ENCODE results near the gene UBE2K. TPM values are rescaled to one million over a fixed set of nuclear protein-coding genes. Genes with fewer than 3 reads are reported as not detected.
"Not testable (repeated sequence)": the region's sequence is repeated elsewhere in the genome, so short reads cannot be mapped to it uniquely, and the experiment has no call there.

The UBE2K gene
- total RNA-seq, 1 donor from 2014 or later = 19.0 TPM

DNA sequence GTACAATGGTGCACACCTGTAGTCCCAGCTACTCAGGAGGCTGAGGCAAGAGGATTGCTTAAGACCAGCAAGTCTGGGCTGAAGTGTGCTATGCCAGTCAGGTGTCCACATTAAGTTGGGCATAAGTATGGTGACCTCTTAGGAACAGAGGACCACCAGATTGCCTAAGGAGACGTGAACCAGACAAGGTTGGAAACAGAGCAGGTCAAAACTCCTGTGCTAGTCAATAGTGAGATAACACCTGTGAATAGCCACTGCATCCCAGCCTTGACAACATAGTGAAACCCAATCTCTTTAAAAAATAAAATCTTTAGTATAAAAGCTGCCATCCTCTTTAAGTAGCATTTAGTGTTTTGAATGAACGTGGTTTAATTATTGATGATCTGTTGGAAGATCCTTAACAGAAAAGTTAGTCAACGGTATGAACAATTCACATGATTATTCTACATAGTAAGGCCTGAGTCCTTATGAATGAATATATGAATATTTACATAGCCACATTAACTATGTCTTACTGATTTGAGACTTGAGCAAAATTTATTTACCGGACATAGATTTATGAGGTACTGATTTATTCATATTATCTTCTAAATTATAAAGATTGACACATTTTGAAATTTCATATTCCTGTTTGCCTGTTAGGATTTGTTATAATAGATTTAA, 63.2 kb downstream of the UBE2K start:
- Histone ChIP-seq H3K27me3 (ENCODE audit: control insufficient read depth, insufficient read depth, low read length) (no peaks in the 10 kb centered on the region), H3K4me3 (ENCODE audit: low read depth, low read length) (no peak overlapping the region), H3K36me3 (ENCODE audit: control insufficient read depth, insufficient read depth, low read length) (peaks cover 8% of the 10 kb centered on the region)
- DNase-seq (ENCODE audit: low read depth) (no peak), FAIRE-seq (no peak)
- TF ChIP-seq, protein P1, sequence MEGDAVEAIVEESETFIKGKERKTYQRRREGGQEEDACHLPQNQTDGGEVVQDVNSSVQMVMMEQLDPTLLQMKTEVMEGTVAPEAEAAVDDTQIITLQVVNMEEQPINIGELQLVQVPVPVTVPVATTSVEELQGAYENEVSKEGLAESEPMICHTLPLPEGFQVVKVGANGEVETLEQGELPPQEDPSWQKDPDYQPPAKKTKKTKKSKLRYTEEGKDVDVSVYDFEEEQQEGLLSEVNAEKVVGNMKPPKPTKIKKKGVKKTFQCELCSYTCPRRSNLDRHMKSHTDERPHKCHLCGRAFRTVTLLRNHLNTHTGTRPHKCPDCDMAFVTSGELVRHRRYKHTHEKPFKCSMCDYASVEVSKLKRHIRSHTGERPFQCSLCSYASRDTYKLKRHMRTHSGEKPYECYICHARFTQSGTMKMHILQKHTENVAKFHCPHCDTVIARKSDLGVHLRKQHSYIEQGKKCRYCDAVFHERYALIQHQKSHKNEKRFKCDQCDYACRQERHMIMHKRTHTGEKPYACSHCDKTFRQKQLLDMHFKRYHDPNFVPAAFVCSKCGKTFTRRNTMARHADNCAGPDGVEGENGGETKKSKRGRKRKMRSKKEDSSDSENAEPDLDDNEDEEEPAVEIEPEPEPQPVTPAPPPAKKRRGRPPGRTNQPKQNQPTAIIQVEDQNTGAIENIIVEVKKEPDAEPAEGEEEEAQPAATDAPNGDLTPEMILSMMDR (IDR thresholded peaks at IDR 0.05; ENCODE audit: insufficient read depth, low read length, severe bottlenecking) = no peak

DNA sequence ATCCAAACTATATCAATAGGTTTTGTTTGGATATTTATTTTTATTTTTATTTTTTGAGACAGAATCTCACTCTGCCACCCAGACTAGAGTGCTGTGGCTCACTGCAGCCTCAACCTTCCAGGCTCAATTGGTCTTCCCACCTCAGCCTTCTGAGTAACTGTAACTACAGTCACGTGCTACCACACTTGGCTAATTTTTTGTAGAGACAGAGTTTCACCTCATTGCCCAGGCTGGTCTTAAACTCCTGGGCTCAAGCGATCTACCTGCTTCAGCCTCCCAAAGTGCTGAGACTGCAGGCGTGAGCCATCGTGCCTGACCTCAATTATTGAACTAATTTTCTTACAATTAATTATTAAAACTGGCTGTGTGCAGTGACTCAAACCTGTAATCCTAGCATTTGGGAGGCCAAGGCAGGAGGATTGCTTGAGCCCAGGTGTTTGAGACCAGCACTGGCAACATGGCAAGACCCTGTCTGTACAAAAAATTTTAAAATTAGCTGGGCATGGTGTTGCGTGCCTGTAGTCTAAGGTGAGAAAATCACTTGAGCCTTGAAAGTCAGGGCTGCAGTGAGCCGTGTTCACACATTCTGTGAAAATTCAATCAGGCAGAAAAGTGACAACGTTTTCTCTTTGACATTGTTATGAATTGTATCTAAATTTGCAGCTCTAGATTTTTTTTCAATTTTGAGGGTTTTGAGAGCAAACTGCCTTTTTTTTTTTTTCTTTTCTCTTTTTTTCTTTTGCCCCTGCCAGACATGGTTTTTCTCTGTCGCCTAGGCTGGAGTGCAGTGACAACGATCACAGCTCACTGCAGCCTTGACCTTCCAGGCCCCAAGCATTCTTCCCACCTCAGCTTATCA, 66.0 kb downstream of the UBE2K start:
- no peak for FAIRE-seq
- no peak for DNase-seq (ENCODE audit: low read depth)
- H3K27me3 ChIP-seq (ENCODE audit: control insufficient read depth, insufficient read depth, low read length) = no peaks in the 10 kb centered on the region
- H3K36me3 ChIP-seq (ENCODE audit: control insufficient read depth, insufficient read depth, low read length) = peaks cover 5% of the 10 kb centered on the region
- no peak overlapping the region for H3K4me3 ChIP-seq (ENCODE audit: low read depth, low read length)
- TF ChIP-seq, protein P1 (IDR thresholded peaks at IDR 0.05; ENCODE audit: insufficient read depth, low read length, severe bottlenecking) = no peak

DNA sequence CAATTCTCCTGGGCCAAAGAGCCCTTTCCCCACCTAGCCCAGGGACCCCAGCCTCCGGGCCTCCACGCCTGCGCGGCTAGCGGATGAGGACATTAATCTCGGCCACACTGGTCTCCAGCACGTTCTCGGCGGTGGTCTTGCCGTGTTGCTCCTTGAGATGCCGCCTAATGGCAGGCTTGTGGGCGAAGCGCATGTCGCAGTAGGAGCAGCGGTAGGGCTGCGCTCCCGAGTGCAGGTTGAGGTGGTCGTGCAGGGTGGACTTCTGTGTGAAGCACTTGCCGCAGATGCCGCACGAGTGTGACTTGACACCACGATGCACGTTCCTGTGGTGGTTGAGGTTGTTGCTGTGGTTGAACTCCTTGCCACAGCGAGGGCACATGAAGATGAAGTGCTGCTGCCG, 72.1 kb downstream of the UBE2K start:
- no peak for FAIRE-seq
- no peak for DNase-seq (ENCODE audit: low read depth)
- TF ChIP-seq, protein P1 (IDR thresholded peaks at IDR 0.05; ENCODE audit: insufficient read depth, low read length, severe bottlenecking) = no peak
- Histone ChIP-seq H3K4me3 (ENCODE audit: low read depth, low read length) (no peak overlapping the region), H3K27me3 (ENCODE audit: control insufficient read depth, insufficient read depth, low read length) (no peaks in the 10 kb centered on the region), H3K36me3 (ENCODE audit: control insufficient read depth, insufficient read depth, low read length) (peaks cover 5% of the 10 kb centered on the region)

DNA sequence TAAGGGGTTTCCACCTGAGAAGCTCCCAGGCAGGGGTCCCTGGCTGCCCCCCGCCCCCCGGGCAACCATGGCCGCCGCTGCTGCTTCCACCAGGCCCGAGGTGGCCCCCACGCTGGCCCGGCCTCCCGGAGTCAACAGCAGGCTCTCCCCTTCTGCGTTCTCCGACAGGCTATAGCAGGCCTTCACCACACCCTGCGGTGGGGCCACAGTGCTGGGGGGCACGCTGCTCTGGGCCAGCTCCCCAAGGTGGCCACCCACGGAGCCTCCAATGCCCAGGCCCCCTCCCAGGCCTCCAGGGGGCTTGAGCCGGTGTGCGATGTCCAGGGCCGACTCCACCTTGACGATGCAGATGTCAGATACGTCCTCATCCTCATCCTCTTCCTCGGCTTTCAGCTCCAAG, 72.5 kb downstream of the UBE2K start:
- peaks cover 5% of the 10 kb centered on the region for H3K36me3 ChIP-seq (ENCODE audit: control insufficient read depth, insufficient read depth, low read length)

DNA sequence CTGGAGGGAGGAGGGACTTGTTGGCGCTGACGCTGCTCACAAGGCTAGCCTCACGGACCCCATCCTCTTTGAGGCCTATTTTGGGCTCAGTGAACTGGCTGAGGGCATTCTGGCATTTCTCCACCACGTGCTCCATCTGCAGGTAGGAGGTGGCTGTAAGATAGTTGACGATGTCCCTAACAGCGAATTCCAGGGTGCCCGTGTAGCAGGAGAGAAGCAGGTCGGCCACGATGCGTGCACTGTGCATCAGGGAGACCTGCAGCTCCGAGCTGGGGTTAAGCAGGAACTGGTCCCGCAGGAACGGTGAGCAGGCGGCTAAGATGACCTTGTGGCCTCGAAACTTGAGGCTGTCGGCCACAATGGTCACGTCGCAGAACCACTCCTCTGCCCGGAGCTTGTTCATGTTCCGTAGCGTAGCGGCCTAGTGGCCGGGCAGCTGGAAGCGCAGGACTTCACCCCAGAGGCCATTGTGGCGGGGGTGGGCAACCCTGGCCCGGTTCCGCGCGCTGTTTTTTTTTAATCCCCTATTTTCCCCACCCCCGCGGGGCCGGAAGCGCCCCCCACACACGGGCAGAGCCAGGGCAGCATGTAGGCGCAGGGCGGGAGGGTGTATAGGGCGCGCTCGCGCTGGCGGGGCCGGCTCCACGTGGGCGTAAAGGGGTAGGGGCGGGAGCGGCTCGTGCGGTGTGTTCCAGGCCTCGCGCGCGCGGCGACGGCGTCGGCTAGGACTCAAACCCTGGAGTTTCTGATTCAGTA, 73.2 kb downstream of the UBE2K start:
- Histone ChIP-seq H3K36me3 (ENCODE audit: control insufficient read depth, insufficient read depth, low read length) (peaks cover 5% of the 10 kb centered on the region), H3K27me3 (ENCODE audit: control insufficient read depth, insufficient read depth, low read length) (no peaks in the 10 kb centered on the region), H3K4me3 (ENCODE audit: low read depth, low read length) (no peak overlapping the region)
- TF ChIP-seq, protein P1 (IDR thresholded peaks at IDR 0.05; ENCODE audit: insufficient read depth, low read length, severe bottlenecking) = no peak
- DNase-seq (ENCODE audit: low read depth) (no peak), FAIRE-seq (no peak)

More for the DNA sequence above, 72.5 kb downstream of the UBE2K start:
- no peak for DNase-seq (ENCODE audit: low read depth)
- Histone ChIP-seq H3K4me3 (ENCODE audit: low read depth, low read length) (no peak overlapping the region), H3K27me3 (ENCODE audit: control insufficient read depth, insufficient read depth, low read length) (no peaks in the 10 kb centered on the region)
- TF ChIP-seq, protein P1 (IDR thresholded peaks at IDR 0.05; ENCODE audit: insufficient read depth, low read length, severe bottlenecking) = no peak
- no peak for FAIRE-seq

DNA sequence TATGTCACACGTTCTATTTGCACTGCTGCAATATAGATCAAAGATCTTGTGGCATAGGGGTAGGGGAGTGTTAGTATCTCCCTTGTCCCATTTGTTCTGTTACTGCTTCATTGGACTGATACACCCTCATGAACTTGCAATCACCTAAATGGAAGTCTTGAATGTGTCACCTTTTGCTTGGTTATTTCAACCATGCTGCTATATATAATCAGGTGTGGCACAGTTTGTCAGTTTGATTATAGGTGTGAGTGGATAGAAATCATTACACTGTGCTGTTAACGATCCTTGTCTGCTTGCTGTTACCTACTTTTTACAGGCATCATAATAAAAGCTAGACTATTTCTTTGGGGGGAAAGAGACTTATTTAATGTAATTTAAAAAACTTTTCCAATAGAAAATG, 84.1 kb downstream of the UBE2K start:
- not testable (repeated sequence) for H3K27me3 ChIP-seq (ENCODE audit: control insufficient read depth, insufficient read depth, low read length); FAIRE-seq; DNase-seq (ENCODE audit: low read depth); H3K4me3 ChIP-seq (ENCODE audit: low read depth, low read length); H3K36me3 ChIP-seq (ENCODE audit: control insufficient read depth, insufficient read depth, low read length)
